ENCODE results near the gene HS3ST6. TPM values are rescaled to one million over a fixed set of nuclear protein-coding genes. Genes with fewer than 3 reads are reported as not detected.
A peak's percentile ranks its signal among the peaks of the same experiment; 100 is the strongest.

The HS3ST6 gene
- total RNA-seq, 1 experiment from 2014 or later = 1.0 TPM

DNA sequence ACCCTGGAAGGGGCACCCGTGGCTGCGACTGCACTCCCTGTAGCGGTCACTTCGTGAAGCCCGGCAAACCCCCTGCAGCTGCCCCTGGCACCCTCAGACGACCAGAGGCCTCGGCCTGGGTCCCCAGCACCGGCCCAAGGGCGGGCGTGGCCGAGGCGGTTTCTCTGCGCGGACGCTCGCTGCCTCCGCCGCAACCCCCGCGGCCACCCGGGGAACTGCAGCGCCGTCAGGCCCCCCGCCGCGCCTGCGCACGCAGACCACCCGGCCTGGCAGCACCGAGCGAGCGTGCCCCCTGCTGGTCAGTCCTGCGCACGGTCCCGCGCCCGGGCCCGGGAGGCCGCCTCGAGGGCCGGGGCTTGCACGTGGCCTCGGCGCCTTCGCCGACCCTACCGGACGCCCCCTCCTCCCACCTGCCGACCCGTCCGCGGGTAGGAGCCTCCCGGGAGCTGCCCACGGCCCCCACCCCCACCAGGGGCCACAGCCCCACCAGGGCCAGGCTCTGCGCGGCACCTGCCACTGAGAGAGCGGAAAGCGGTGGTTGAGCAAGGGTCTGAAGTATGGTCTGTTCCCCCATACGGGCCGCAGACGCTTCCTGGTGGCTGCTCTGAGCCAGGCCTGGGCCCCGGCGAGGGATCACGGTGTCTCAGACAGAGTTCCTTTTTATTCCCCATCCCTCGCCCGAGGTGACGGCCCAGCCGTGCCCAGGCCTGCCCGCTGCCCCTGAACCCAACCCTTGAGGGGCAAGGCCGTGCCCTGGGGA is 11.5 kb upstream of the HS3ST6 start (continued):
- TF ChIP-seq IRF1 (CRISPR knock-in tag; IDR thresholded peaks at IDR 0.05) (peak; percentile 83; the same call in 1 of the 2 replicates), TP53 (CRISPR knock-in tag; IDR thresholded peaks at IDR 0.05) (peak; percentile 89; the same call in 1 of the 2 replicates), KAT7 (CRISPR knock-in tag; IDR thresholded peaks at IDR 0.05; ENCODE audit: borderline replicate concordance) (peak; percentile 74; the same call in 1 of the 2 replicates), NR2C2 (CRISPR knock-in tag; IDR thresholded peaks at IDR 0.05) (peak; percentile 84), MYBL2 (CRISPR knock-in tag; IDR thresholded peaks at IDR 0.05) (peak; percentile 94), ATF1 (CRISPR knock-in tag; IDR thresholded peaks at IDR 0.05) (peak; percentile 82; the same call in 1 of the 2 replicates), MLX (CRISPR knock-in tag; IDR thresholded peaks at IDR 0.05) (peak; percentile 85; the same call in 1 of the 2 replicates), ESRRA (CRISPR knock-in tag; IDR thresholded peaks at IDR 0.05; ENCODE audit: borderline replicate concordance) (peak; percentile 80; the same call in 1 of the 2 replicates), ZNF317 (CRISPR knock-in tag; IDR thresholded peaks at IDR 0.05; ENCODE audit: borderline replicate concordance, low read depth) (peak; percentile 74; the same call in 1 of the 2 replicates), FOXK1 (CRISPR knock-in tag; IDR thresholded peaks at IDR 0.05) (peak; percentile 92), ZNF219 (CRISPR knock-in tag; IDR thresholded peaks at IDR 0.05; ENCODE audit: borderline replicate concordance) (peak; percentile 79; the same call in 1 of the 2 replicates)
- TF ChIP-seq, protein P1, sequence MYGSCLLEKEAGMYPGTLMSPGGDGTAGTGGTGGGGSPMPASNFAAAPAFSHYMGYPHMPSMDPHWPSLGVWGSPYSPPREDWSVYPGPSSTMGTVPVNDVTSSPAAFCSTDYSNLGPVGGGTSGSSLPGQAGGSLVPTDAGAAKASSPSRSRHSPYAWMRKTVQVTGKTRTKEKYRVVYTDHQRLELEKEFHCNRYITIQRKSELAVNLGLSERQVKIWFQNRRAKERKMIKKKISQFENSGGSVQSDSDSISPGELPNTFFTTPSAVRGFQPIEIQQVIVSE (CRISPR knock-in tag; IDR thresholded peaks at IDR 0.05; ENCODE audit: borderline replicate concordance) = no peak
- TF ChIP-seq, protein P2, sequence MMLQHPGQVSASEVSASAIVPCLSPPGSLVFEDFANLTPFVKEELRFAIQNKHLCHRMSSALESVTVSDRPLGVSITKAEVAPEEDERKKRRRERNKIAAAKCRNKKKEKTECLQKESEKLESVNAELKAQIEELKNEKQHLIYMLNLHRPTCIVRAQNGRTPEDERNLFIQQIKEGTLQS (CRISPR knock-in tag; conservative IDR thresholded peaks at IDR 0.05) = 0 out of 2 replicates have a peak, but pooled peaks have one; percentile 58
- TF ChIP-seq, protein P3, sequence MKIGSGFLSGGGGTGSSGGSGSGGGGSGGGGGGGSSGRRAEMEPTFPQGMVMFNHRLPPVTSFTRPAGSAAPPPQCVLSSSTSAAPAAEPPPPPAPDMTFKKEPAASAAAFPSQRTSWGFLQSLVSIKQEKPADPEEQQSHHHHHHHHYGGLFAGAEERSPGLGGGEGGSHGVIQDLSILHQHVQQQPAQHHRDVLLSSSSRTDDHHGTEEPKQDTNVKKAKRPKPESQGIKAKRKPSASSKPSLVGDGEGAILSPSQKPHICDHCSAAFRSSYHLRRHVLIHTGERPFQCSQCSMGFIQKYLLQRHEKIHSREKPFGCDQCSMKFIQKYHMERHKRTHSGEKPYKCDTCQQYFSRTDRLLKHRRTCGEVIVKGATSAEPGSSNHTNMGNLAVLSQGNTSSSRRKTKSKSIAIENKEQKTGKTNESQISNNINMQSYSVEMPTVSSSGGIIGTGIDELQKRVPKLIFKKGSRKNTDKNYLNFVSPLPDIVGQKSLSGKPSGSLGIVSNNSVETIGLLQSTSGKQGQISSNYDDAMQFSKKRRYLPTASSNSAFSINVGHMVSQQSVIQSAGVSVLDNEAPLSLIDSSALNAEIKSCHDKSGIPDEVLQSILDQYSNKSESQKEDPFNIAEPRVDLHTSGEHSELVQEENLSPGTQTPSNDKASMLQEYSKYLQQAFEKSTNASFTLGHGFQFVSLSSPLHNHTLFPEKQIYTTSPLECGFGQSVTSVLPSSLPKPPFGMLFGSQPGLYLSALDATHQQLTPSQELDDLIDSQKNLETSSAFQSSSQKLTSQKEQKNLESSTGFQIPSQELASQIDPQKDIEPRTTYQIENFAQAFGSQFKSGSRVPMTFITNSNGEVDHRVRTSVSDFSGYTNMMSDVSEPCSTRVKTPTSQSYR (CRISPR knock-in tag; IDR thresholded peaks at IDR 0.05) = peak; percentile 51; the same call in 1 of the 2 replicates

DNA sequence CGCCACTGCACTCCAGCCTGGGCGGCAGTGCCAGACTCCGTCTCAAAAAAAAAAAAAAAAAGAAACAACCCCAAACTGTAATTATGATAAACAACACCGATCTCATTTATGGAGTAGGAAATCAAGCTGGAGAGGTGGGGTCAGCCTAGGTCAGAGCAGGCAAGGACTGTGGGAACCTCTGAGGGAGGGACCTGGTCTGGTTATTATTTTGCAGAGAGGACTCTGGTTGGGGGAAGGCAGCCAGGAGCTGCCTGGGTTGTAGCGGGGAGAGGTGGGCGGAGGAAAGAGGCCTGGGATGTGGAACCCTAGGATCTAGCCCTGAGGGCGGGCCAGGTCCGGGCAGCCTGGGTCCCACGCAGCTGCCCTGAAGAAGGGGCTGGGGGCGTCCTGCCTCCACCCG is 10.9 kb upstream of the HS3ST6 start:
- CTCF ChIA-PET = interaction anchor here (0.7 to 2.0 kb wide), 32 partner anchors 8 to 325 kb away, joined by 3 to 16 read pairs (median 4); partner anchors contain the start of genes EME2, MRPS34, MSRB1 and NTHL1
- H3K9me3 Mint-ChIP-seq = no peaks in the 10 kb centered on the region
- POLR2A ChIA-PET = interaction anchor here (0.7 kb wide), 2 partner anchors 146 to 226 kb away, joined by 4 to 5 read pairs; partner anchors contain the start of genes NUBP2 and TRAF7
- H3K4me1 Mint-ChIP-seq = peaks cover 15% of the 10 kb centered on the region
- DNase-seq (ENCODE audit: low spot score) (no peak), ATAC-seq (peak; percentile 54)
- TF ChIP-seq ZMAT4 (CRISPR knock-in tag; IDR thresholded peaks at IDR 0.05) = no peak
- H3K27ac Mint-ChIP-seq = no peak overlapping the region
- peaks cover 48% of the 10 kb centered on the region for H3K27me3 Mint-ChIP-seq (ENCODE audit: low read depth)
- H3K4me3 Mint-ChIP-seq = peak overlapping the region; percentile 69
- H3K36me3 Mint-ChIP-seq = no peaks in the 10 kb centered on the region

DNA sequence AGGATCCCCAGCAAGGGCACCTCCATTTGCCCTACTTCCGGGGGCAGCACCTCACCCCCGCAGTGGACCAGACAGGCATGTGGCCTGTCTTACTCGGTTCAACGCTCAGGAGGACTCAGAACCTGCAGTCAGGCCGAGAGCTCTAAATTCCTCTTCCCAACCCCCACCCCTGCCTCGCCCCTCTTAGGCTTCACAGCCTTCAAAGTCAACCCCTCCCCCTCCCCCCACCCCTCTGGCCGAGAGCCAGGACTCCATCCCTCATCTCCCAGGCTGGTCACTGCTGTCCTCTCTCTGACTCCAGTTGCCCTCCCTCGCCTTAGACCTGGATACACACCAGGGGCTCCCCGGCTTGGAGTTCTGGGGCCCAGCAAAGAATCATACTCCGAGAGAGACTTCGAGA is 8.1 kb upstream of the HS3ST6 start:
- ATAC-seq (no peak), DNase-seq (ENCODE audit: low spot score) (no peak)
- Mint-ChIP-seq H3K27ac (no peak overlapping the region), H3K36me3 (no peaks in the 10 kb centered on the region), H3K9me3 (peaks cover 3% of the 10 kb centered on the region), H3K4me3 (no peak overlapping the region), H3K4me1 (peaks cover 23% of the 10 kb centered on the region), H3K27me3 (ENCODE audit: low read depth) (peaks cover 67% of the 10 kb centered on the region)
- ChIA-PET CTCF (interaction anchor here (0.6 to 1.8 kb wide), 3 partner anchors 10 to 38 kb away, joined by 3 to 7 read pairs (median 4); partner anchors contain the start of gene RPS2), POLR2A (interaction anchor here (1.0 kb wide), 1 partner anchor 17 kb away, joined by 3 read pairs; no protein-coding TSS in a partner anchor)
- TF ChIP-seq ATF1 (CRISPR knock-in tag; IDR thresholded peaks at IDR 0.05) (no peak), NFE2L1 (CRISPR knock-in tag; IDR thresholded peaks at IDR 0.05) (no peak), ZNF396 (CRISPR knock-in tag; IDR thresholded peaks at IDR 0.05; ENCODE audit: borderline replicate concordance) (no peak), ZNF317 (CRISPR knock-in tag; IDR thresholded peaks at IDR 0.05; ENCODE audit: borderline replicate concordance, low read depth) (no peak), PREB (CRISPR knock-in tag; IDR thresholded peaks at IDR 0.05; ENCODE audit: borderline replicate concordance) (no peak)
- TF ChIP-seq, protein P4, sequence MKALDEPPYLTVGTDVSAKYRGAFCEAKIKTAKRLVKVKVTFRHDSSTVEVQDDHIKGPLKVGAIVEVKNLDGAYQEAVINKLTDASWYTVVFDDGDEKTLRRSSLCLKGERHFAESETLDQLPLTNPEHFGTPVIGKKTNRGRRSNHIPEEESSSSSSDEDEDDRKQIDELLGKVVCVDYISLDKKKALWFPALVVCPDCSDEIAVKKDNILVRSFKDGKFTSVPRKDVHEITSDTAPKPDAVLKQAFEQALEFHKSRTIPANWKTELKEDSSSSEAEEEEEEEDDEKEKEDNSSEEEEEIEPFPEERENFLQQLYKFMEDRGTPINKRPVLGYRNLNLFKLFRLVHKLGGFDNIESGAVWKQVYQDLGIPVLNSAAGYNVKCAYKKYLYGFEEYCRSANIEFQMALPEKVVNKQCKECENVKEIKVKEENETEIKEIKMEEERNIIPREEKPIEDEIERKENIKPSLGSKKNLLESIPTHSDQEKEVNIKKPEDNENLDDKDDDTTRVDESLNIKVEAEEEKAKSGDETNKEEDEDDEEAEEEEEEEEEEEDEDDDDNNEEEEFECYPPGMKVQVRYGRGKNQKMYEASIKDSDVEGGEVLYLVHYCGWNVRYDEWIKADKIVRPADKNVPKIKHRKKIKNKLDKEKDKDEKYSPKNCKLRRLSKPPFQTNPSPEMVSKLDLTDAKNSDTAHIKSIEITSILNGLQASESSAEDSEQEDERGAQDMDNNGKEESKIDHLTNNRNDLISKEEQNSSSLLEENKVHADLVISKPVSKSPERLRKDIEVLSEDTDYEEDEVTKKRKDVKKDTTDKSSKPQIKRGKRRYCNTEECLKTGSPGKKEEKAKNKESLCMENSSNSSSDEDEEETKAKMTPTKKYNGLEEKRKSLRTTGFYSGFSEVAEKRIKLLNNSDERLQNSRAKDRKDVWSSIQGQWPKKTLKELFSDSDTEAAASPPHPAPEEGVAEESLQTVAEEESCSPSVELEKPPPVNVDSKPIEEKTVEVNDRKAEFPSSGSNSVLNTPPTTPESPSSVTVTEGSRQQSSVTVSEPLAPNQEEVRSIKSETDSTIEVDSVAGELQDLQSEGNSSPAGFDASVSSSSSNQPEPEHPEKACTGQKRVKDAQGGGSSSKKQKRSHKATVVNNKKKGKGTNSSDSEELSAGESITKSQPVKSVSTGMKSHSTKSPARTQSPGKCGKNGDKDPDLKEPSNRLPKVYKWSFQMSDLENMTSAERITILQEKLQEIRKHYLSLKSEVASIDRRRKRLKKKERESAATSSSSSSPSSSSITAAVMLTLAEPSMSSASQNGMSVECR (CRISPR knock-in tag; IDR thresholded peaks at IDR 0.05; ENCODE audit: borderline replicate concordance) = no peak

All from WTC11 (cell line).